Esophagus muscularis mucosa (tissue), 4 donors: Measurements from ENCODE around the gene EFCAB11. TPM values are rescaled to one million over a fixed set of nuclear protein-coding genes. Genes with fewer than 3 reads are reported as not detected.

ENCODE experiments used
- DNase-seq: peaks from one replicate; pipeline ENCODE4 v3.0.0-alpha.2; 2017; ENCODE audit errors: extremely low spot score
- H3K27ac ChIP-seq, 4 donors: fragments of 200-600 bp; sonication (generic); replicated peaks in 1 of 4; 1 replicate in 3 of 4; 2 replicates in 1 of 4; pipeline ENCODE4 v1.5.1; 2016 to 2019; ENCODE audit warnings: mild to moderate bottlenecking in 1 of 4
- H3K27me3 ChIP-seq, 4 donors: fragments of 200-600 bp; sonication (generic); one replicate each; pipeline versions ENCODE4 v1.5.1 to v1.6.0; 2016 to 2019
- H3K36me3 ChIP-seq, 4 donors: fragments of 200-600 bp; sonication (generic); one replicate each; pipeline ENCODE4 v1.5.1; 2016 to 2019
- H3K4me1 ChIP-seq, 4 donors: fragments of 200-600 bp; sonication (generic); one replicate each; pipeline ENCODE4 v1.5.1; 2016 to 2019
- H3K4me3 ChIP-seq, 4 donors: fragments of 200-600 bp; sonication (generic); 1 replicate in 2 of 4; 2 replicates in 2 of 4; pipeline ENCODE4 v1.5.1; 2016 to 2019; ENCODE audit warnings: mild to moderate bottlenecking in 4 of 4, moderate library complexity in 1 of 4
- H3K9me3 ChIP-seq, 4 donors: fragments of 200-600 bp; sonication (generic); 1 replicate in 3 of 4; 2 replicates in 1 of 4; pipeline ENCODE4 v1.5.1; 2016 to 2019
- EP300 ChIP-seq: sonication (generic); formaldehyde crosslinking; IDR thresholded peaks from one replicate; pipeline ENCODE4 v1.6.1; 2017; ENCODE audit warnings: antibody characterized with exemption
- POLR2A ChIP-seq: fragments of 450-650 bp; IDR thresholded peaks from one replicate; pipeline ENCODE4 v1.6.1; 2017; ENCODE audit warnings: antibody characterized with exemption, moderate library complexity, mild to moderate bottlenecking, low read depth
- POLR2AphosphoS5 ChIP-seq, 2 donors: sonication (generic); formaldehyde crosslinking; IDR thresholded peaks; one replicate each; pipeline ENCODE4 v1.6.1; 2017; ENCODE audit warnings: antibody characterized with exemption in 2 of 2
- WGBS: methylation state at CpG from one replicate; pipeline ENCODE4 v1.1.5; 2018; 5-methylcytosine and 5-hydroxymethylcytosine counted together
- intact Hi-C: fragments of 100-400 bp; cut with DNase I; formaldehyde crosslinking; loops from one replicate; pipeline ENCODE4 v1.15.1; 2023
- total RNA-seq, 4 donors: library from RNA; depleted of rRNA; stranded (reverse); fragments of >200 nt; gene quantifications; one replicate each; pipeline versions ENCODE4 v1.1.0 to v1.2.1, GENCODE V29; 2016
- TF ChIP-seq, protein P1 (sequence below), 3 experiments: fragments of 200-600 bp in 2 of 3; fragments of 450-650 bp in 1 of 3; sonication (generic) in 2 of 3; IDR thresholded peaks; one replicate each; pipeline ENCODE4 v1.5.1; 2017 to 2019; ENCODE audit warnings: antibody characterized with exemption in 3 of 3, mild to moderate bottlenecking in 2 of 3, moderate library complexity in 1 of 3

The EFCAB11 gene
- total RNA-seq, 4 donors from 2014 or later = 3.1 to 15.0 (median 6.1) TPM

DNA sequence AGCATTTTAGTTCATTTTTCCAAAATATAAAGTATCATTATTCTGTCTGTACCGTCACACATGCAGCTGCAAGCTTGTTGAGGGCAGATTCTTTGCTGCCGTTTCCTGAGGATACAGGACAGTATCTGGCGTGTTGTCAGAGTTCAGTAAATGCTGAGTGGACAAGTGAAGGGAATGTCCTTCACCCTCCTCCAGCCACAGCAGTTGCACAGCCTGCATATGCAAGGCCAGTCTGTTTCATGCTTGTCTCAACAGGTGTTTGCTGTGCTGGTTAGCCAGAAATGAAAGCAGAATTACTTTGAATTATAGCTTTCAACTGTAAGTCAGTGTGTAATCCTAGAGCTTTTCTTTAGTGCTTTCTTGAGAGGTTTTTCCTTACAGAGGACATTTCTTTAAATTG is 37.7 kb upstream of the EFCAB11 start:
- no peaks in the 10 kb centered on the region for H3K9me3 ChIP-seq
- peaks cover 20 to 89% (median 40%) of the 10 kb centered on the region in 4 donors for H3K36me3 ChIP-seq
- no peaks in the 10 kb centered on the region for H3K4me1 ChIP-seq
- no peak for DNase-seq
- intact Hi-C loops = no loop called here
- H3K27ac ChIP-seq = no peak overlapping the region
- H3K27me3 ChIP-seq = no peaks in the 10 kb centered on the region
- TF ChIP-seq, protein P1, sequence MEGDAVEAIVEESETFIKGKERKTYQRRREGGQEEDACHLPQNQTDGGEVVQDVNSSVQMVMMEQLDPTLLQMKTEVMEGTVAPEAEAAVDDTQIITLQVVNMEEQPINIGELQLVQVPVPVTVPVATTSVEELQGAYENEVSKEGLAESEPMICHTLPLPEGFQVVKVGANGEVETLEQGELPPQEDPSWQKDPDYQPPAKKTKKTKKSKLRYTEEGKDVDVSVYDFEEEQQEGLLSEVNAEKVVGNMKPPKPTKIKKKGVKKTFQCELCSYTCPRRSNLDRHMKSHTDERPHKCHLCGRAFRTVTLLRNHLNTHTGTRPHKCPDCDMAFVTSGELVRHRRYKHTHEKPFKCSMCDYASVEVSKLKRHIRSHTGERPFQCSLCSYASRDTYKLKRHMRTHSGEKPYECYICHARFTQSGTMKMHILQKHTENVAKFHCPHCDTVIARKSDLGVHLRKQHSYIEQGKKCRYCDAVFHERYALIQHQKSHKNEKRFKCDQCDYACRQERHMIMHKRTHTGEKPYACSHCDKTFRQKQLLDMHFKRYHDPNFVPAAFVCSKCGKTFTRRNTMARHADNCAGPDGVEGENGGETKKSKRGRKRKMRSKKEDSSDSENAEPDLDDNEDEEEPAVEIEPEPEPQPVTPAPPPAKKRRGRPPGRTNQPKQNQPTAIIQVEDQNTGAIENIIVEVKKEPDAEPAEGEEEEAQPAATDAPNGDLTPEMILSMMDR (IDR thresholded peaks at IDR 0.05) = no peak
- TF ChIP-seq EP300 (no peak), POLR2A (no peak), POLR2AphosphoS5 (IDR thresholded peaks at IDR 0.05) (no peak)
- 95% methylated on average over 3 of the region's 3 CpGs for WGBS
- no peak overlapping the region for H3K4me3 ChIP-seq

DNA sequence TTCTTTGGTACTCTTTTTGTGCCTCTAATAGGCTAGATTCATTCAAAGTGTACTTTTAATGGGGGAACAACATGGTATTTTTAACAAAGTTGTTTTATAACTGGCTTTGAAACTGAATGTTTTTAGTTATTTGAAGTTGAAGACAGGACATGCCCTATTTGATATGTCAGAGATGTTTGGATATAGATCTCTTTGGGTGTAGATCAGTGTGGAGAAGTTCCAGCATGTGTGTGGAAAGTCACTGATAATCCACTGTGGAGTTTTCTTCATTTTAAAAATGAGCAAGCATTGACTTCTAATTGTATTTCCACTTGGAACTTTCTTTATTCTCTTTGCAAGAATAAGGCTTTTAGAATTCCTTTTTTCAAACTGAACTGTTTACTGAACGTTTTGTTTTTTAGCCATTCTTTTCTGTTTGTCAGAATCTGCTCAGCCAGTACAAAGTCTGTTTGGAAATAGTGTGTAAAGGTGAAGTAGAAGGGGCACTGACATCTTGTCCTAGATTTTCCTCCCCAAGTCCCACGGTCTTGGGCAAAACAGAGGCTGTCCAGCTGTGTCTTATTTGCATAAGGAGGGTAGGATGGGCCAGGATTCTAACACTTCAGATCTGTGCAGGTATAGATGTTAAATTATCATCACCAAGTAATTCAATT is 36.2 kb upstream of the EFCAB11 start:
- Histone ChIP-seq H3K27ac (no peak overlapping the region), H3K4me3 (no peak overlapping the region), H3K9me3 (no peaks in the 10 kb centered on the region), H3K36me3 (peaks cover 10 to 89% (median 34%) of the 10 kb centered on the region in 4 donors), H3K4me1 (no peaks in the 10 kb centered on the region), H3K27me3 (no peaks in the 10 kb centered on the region)
- intact Hi-C loops = no loop called here
- no peak for DNase-seq
- no peak for TF ChIP-seq EP300
- TF ChIP-seq POLR2AphosphoS5 (IDR thresholded peaks at IDR 0.05) = no peak
- TF ChIP-seq POLR2A = no peak
- TF ChIP-seq, protein P1 (IDR thresholded peaks at IDR 0.05) = no peak
- 67% methylated on average over 2 of the region's 2 CpGs for WGBS

DNA sequence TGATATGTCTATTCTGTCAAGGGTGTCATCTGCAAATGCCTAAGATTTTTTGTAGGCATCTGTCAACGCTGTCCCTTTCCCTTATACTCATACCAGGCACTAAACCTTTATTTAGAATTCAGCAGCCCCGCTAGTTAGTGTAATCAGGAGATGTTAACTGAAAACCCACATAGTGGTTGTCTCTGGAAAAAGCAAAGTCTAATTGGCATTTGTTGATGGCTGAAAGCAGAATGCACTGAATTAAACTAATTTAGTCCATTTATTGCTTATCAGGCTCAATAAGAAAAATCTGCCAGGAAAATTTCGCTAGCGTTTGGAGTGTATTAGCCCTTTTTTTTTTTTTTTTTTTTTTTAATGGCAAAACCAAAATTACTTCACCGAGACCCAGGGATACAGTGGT is 35.7 kb upstream of the EFCAB11 start:
- 97% methylated on average over 5 of the region's 5 CpGs for WGBS
- H3K27ac ChIP-seq = no peak overlapping the region
- DNase-seq = no peak
- TF ChIP-seq POLR2AphosphoS5 (IDR thresholded peaks at IDR 0.05) = no peak
- no peak for TF ChIP-seq POLR2A
- no peak for TF ChIP-seq EP300
- TF ChIP-seq, protein P1 (IDR thresholded peaks at IDR 0.05) = no peak
- H3K9me3 ChIP-seq = no peaks in the 10 kb centered on the region
- H3K4me1 ChIP-seq = no peaks in the 10 kb centered on the region
- intact Hi-C loops = no loop called here
- H3K4me3 ChIP-seq = no peak overlapping the region
- H3K27me3 ChIP-seq = no peaks in the 10 kb centered on the region
- peaks cover 10 to 88% (median 34%) of the 10 kb centered on the region in 4 donors for H3K36me3 ChIP-seq

DNA sequence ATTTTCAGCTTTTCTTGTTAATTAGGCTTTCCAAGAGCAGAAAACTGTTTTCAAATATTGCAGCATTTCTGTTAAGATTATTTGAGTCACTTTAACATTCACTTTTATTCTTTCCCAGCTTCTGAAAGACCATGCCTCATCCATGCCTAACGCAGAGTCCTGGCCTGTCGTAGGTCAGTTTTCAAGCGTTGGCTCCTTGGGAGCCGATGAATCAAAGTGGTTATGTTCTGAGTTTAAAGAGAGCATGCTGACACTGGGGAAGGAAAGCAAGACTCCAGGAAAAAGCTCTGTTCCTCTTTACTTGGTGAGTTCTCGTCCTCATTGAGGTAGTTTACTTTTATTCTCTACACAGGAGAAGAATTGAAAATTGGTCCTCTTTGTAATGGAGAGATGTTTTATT is 34.3 kb upstream of the EFCAB11 start:
- no peak overlapping the region for H3K27ac ChIP-seq
- intact Hi-C loops = no loop called here
- peaks cover 10 to 85% (median 31%) of the 10 kb centered on the region in 4 donors for H3K36me3 ChIP-seq
- H3K9me3 ChIP-seq = no peaks in the 10 kb centered on the region
- 98% methylated on average over 5 of the region's 5 CpGs for WGBS
- H3K4me3 ChIP-seq = no peak overlapping the region
- no peaks in the 10 kb centered on the region for H3K4me1 ChIP-seq
- no peaks in the 10 kb centered on the region for H3K27me3 ChIP-seq
- TF ChIP-seq EP300 (no peak), POLR2AphosphoS5 (IDR thresholded peaks at IDR 0.05) (no peak), POLR2A (no peak)
- TF ChIP-seq, protein P1 (IDR thresholded peaks at IDR 0.05) = no peak
- DNase-seq = no peak

DNA sequence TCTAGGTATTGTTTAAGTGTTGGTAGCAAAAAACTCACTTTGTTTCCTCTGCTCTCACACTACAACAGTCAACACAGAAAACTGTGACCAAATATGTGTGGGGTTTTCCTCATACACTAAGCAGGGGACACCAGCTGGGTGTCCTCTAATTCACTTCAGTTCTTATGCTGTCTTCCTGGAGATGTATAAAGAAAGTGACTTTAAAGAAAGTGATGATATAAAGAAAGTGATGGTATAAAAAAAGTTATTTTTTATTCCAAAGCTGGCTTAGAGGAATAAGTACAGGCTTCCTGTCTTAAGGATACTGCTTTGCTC is 32.6 kb upstream of the EFCAB11 start:
- no peak for DNase-seq
- intact Hi-C loops = no loop called here
- Histone ChIP-seq H3K9me3 (no peaks in the 10 kb centered on the region), H3K27ac (no peak overlapping the region), H3K27me3 (no peaks in the 10 kb centered on the region), H3K4me3 (no peak overlapping the region), H3K36me3 (peaks cover 6 to 85% (median 30%) of the 10 kb centered on the region in 4 donors), H3K4me1 (no peaks in the 10 kb centered on the region)
- TF ChIP-seq POLR2AphosphoS5 (IDR thresholded peaks at IDR 0.05) (no peak), EP300 (no peak), POLR2A (no peak)
- TF ChIP-seq, protein P1 (IDR thresholded peaks at IDR 0.05) = no peak
